Lower lobe of right lung (tissue), 2 donors: ENCODE results near the gene GTSE1. TPM values are rescaled to one million over a fixed set of nuclear protein-coding genes. Genes with fewer than 3 reads are reported as not detected.

ENCODE experiments used
- ATAC-seq, 2 donors: fragments of 200-7000 bp; cut with Tn5 transposase; one replicate each; pipeline ENCODE4 v1.9.1; 2020 to 2022; ENCODE audit warnings: mild to moderate bottlenecking in 2 of 2, moderate library complexity in 2 of 2
- DNase-seq: peaks from one replicate; pipeline ENCODE4 v3.0.0-alpha.2; 2020
- H3K27ac ChIP-seq: fragments of 200-600 bp; one replicate; pipeline ENCODE4 v1.8.0; 2022
- H3K27me3 ChIP-seq: fragments of 200-600 bp; one replicate; pipeline ENCODE4 v1.8.0; 2022; ENCODE audit warnings: low read depth
- H3K36me3 ChIP-seq: fragments of 200-600 bp; one replicate; pipeline ENCODE4 v1.8.0; 2022; ENCODE audit warnings: mild to moderate bottlenecking
- H3K4me1 ChIP-seq: fragments of 200-600 bp; one replicate; pipeline ENCODE4 v1.8.0; 2022
- H3K4me3 ChIP-seq: fragments of 200-600 bp; one replicate; pipeline ENCODE4 v1.8.0; 2022; ENCODE audit warnings: mild to moderate bottlenecking
- H3K9me3 ChIP-seq: fragments of 200-600 bp; one replicate; pipeline ENCODE4 v1.8.0; 2022
- intact Hi-C: fragments of 100-400 bp; cut with DNase I; formaldehyde crosslinking; loops from one replicate; pipeline ENCODE4 v1.11.0; 2022
- total RNA-seq: library from RNA; stranded (reverse); fragmentation: NEBNext Ultra II Directional; extraction: Animal tissue kit (Norgen Biotek cat#: 25700); gene quantifications from one replicate; pipeline ENCODE4 v1.2.1, GENCODE V29; 2021
- TF ChIP-seq, protein P1 (sequence below): fragments of 200-600 bp; IDR thresholded peaks from one replicate; pipeline ENCODE4 v1.8.0; 2022; ENCODE audit warnings: antibody characterized with exemption, mild to moderate bottlenecking
- donor health status: DM: no; HTN: yes; CAD: no; lungs with severe emphysema.

The GTSE1 gene
- total RNA-seq, 1 donor from 2014 or later: 1.4 TPM

DNA sequence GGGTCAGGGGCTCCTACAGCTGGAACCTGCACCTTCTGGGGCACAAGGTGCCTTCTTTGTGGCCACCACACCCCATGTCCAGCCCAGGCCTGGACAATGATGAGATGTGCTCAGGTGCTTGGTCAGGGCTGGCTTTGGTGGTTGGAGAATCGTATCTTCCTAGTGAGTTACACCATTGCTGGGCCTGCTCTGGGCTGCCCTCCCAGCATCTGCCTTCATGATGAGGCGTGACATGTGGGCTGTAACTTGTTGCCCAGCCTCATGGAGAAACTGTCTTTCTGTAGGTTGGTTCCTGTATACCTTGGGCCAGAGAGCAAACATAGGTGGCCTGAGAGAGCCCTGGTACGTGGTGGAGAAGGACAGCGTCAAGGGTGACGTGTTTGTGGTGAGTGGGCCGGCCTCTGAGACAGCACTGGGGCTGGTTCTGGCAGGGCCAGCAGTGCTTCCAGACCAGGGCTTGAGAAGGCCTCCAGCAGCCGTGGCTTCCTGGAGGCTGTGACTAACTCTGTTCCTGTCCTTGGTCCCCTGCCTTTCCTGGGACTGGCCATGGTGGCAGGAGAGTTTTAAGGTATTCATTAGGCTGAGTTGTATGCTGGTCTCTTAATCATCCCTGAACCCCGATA lies 56.9 kb downstream of the GTSE1 start:
- H3K36me3 ChIP-seq: peaks cover 93% of the 10 kb centered on the region
- H3K4me1 ChIP-seq: peaks cover 6% of the 10 kb centered on the region
- TF ChIP-seq, protein P1, sequence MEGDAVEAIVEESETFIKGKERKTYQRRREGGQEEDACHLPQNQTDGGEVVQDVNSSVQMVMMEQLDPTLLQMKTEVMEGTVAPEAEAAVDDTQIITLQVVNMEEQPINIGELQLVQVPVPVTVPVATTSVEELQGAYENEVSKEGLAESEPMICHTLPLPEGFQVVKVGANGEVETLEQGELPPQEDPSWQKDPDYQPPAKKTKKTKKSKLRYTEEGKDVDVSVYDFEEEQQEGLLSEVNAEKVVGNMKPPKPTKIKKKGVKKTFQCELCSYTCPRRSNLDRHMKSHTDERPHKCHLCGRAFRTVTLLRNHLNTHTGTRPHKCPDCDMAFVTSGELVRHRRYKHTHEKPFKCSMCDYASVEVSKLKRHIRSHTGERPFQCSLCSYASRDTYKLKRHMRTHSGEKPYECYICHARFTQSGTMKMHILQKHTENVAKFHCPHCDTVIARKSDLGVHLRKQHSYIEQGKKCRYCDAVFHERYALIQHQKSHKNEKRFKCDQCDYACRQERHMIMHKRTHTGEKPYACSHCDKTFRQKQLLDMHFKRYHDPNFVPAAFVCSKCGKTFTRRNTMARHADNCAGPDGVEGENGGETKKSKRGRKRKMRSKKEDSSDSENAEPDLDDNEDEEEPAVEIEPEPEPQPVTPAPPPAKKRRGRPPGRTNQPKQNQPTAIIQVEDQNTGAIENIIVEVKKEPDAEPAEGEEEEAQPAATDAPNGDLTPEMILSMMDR: no peak
- no peak overlapping the region for H3K4me3 ChIP-seq
- DNase-seq (no peak), ATAC-seq (peak in 1 of 2 donors; percentile 6)
- peak overlapping the region; percentile 4 for H3K27ac ChIP-seq
- H3K27me3 ChIP-seq: no peaks in the 10 kb centered on the region
- H3K9me3 ChIP-seq: no peaks in the 10 kb centered on the region
- intact Hi-C loops: no loop called here

DNA sequence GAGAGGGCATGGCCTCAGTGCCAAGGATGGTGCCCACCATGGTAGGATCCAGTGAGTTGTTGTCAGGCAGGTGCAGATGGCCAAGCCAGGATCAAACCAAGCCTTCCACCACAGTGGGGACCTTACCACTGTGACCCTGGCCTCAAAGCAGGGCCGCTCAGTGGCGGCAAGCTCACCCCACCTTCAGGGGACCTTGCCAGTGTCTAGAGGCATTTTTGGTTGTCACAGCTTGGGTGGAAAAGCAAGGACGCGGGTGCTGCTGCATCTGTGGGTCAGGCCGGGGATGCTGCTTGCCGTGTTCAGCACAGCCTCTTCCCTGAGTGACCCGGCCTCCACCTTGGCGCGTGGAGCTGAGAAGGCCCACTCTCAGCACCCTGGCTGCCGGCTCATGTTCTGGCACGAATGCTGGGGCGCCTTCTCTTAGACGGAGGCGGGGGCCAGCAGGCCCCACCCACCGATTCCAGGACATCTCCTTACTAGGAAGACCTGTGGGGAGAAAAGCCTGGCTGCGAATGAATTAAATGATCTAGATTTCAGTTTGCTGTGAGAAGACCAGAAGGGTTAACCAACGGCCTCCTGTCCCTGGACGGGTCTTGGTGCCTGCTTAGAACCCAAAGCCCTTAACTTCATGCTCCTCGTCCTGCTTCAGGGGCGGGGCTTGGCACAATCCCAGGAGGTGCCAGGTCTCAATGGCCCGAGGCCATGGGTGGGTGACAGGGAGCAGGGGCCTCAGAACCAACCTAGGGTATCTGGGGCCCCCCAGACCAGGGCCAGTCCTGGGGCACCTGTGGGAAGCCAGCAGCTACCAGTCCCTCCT lies 57.7 kb downstream of the GTSE1 start:
- Histone ChIP-seq H3K36me3 (peaks cover 89% of the 10 kb centered on the region), H3K27ac (no peak overlapping the region)
- TF ChIP-seq, protein P1: no peak

DNA sequence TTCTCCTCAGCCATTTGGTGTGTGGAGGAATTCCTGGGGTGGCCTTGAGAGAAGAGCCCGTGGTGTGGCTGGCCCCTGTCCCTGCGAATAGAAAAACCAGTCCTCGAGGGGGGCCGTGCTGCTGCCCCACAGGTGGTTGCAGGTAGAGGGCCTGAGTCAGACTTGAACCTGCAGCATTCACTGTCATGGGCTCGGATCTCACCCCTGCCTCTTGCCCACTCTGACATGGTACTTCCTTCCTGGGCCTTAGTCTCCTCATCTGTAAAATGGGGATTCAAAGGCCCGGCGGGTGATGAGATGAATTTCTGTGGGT lies 58.3 kb downstream of the GTSE1 start:
- intact Hi-C loops: no loop called here
- Histone ChIP-seq H3K36me3 (peaks cover 89% of the 10 kb centered on the region), H3K4me1 (peaks cover 6% of the 10 kb centered on the region), H3K27ac (no peak overlapping the region), H3K9me3 (no peaks in the 10 kb centered on the region), H3K4me3 (no peak overlapping the region), H3K27me3 (no peaks in the 10 kb centered on the region)
- ATAC-seq (no peak), DNase-seq (no peak)
- TF ChIP-seq, protein P1: no peak

More for the DNA sequence above, 57.7 kb downstream of the GTSE1 start:
- DNase-seq (peak; percentile 44), ATAC-seq (no peak)
- intact Hi-C loops: no loop called here
- Histone ChIP-seq H3K27me3 (no peaks in the 10 kb centered on the region), H3K4me1 (peaks cover 6% of the 10 kb centered on the region), H3K4me3 (no peak overlapping the region), H3K9me3 (no peaks in the 10 kb centered on the region)

DNA sequence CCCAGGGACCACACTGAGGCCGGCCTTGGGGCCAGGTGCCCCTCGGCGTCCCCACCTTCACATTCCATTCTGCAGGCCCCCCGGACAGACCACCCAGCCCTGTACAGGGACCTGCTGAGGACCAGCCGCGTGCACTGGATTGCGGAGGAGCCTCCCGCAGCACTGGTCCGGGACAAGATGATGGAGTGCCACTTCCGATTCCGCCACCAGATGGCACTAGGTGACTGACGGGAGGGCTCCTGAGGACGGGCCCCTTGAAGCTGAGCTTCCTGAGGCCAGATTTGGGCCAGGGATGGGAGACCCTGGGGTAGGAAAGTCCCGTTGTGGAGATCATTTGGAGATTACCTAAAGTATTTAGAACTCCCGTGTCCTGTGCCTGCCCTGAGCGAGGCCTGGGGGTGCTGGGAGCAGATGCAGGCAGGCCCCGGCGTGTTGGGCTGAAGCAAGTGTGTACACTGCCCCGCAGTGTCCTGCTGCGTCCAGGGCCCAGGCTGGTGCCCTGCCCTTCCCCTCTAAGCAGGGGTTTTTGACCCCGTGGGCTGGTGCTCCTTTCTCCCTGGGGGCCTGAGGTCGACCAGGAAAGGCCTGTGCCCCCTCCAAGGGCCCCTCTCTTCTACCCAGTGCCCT lies 58.8 kb downstream of the GTSE1 start:
- DNase-seq (peak; percentile 74), ATAC-seq (peak; percentile 55 to 57)
- Histone ChIP-seq H3K9me3 (no peaks in the 10 kb centered on the region), H3K27me3 (no peaks in the 10 kb centered on the region), H3K36me3 (peaks cover 83% of the 10 kb centered on the region), H3K4me3 (no peak overlapping the region), H3K27ac (no peak overlapping the region), H3K4me1 (peaks cover 6% of the 10 kb centered on the region)
- TF ChIP-seq, protein P1: peak; percentile 76
- intact Hi-C loops: no loop called here

DNA sequence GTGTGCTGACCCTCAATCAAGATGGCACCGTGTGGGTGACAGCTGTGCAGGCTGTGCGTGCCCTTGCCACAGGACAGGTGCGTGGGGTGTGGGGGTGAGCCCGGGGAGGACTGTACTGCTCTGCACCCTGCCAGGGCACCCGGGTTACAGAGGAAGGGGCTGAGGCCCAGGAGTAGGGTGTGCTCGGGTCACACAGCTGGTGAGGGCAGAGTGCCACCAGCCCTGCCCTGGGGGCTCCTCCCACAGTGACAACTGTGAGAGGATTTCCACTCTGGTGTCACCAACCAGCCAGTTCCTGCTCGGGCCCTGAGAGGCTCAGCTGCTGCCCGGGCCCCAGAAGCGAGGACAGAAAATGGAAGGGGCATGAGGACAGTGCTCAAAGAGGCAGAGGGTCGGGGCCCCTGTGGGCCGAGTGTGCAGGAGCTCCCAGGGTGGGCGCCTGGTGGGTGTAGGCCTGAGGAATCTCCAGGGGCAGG lies 59.4 kb downstream of the GTSE1 start:
- Histone ChIP-seq H3K27ac (no peak overlapping the region), H3K27me3 (no peaks in the 10 kb centered on the region), H3K9me3 (no peaks in the 10 kb centered on the region), H3K4me3 (no peak overlapping the region), H3K4me1 (peaks cover 6% of the 10 kb centered on the region), H3K36me3 (peaks cover 78% of the 10 kb centered on the region)
- TF ChIP-seq, protein P1: no peak
- DNase-seq: no peak
- intact Hi-C loops: no loop called here
- peak in 1 of 2 donors; percentile 2 for ATAC-seq
